Fibroblast of skin of back (primary cell): ENCODE measurements around the gene PSEN2.
A peak's percentile ranks its signal among the peaks of the same experiment; 100 is the strongest.
"Not testable (repeated sequence)": the region's sequence is repeated elsewhere in the genome, so short reads cannot be mapped to it uniquely, and the experiment has no call there.

Source experiments
- DNase-seq: peaks from one replicate; pipeline ENCODE4 v3.0.0-alpha.2; 2013

The PSEN2 gene

DNA sequence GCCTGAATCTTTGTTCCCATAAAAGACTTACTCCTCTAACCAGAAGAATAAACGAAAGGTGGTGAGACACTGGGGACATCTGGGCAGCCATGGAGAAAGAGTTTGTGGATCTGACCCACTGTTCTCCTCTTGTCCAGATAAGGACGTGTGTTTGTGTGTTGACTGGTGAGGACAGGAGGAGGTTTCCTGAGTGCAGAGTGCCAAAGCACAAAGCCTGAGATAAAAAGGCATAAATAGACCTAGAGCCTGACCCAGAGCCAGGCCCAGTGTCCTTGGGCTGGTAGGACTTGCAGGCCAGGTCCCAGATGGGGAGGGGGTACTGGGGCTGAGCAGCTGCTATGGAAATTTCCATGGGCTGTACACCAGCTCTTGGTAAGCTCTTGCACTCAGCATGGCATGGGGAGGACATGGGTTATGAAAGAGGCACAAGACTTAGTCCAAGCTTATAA, 50.1 kb downstream of the PSEN2 start:
- no peak for DNase-seq

DNA sequence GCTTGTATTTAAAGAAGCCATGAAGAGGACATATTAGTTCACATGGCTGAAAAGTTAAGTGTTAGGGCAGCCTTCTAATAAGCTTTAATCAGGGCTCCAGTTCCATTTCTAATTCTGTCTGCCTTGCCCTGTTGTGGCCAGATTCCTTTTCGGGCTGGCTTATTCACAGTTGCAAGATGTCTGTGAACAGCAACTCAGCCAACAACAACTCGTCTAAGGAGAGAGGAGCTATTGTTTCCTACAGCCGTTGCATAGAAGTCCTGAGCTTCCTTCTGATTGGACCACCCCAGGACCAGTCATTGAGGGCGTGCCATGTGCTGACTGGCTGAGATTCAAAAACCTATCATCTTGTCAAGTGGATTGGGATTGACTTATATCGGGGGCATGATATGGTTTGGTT, 51.1 kb downstream of the PSEN2 start:
- no peak for DNase-seq

GRCh38 chr1:226929260-226930111, 59.1 kb downstream of the PSEN2 start:
- DNase-seq = not testable (repeated sequence)

DNA sequence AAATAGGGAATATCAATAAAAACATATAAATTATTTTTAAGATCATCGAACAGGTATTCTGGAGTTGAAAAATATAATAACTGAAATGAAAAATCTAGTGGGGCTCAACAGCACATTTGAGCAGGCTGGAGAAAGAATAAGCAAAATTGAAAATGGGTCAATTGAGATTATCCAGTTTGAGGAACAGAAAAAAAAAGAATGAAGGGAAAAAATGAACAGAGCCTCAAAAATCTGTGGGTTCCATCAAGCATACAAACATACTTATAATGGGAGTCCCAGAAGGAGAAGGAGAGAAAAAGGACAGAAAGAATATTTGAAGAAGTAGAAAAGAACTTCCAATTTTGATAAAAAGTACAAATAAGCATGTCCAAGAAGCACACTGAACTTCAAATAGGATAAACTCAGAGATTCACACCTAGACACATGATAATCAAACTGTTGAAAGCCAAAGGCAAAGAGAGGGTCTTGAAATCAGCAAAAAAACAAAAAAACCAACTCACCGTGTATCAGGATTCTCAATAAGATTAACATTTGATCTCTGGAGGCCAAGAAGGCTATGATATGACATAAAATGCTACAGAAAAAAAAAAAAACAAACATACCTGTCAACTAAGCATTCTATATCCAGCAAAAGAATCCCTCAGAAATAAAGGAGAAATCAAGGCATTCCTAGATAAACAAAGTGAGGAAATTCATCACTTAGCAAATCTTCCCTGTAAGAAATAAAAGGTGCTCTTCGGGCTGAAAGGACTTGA, 64.2 kb downstream of the PSEN2 start:
- DNase-seq = no peak

DNA sequence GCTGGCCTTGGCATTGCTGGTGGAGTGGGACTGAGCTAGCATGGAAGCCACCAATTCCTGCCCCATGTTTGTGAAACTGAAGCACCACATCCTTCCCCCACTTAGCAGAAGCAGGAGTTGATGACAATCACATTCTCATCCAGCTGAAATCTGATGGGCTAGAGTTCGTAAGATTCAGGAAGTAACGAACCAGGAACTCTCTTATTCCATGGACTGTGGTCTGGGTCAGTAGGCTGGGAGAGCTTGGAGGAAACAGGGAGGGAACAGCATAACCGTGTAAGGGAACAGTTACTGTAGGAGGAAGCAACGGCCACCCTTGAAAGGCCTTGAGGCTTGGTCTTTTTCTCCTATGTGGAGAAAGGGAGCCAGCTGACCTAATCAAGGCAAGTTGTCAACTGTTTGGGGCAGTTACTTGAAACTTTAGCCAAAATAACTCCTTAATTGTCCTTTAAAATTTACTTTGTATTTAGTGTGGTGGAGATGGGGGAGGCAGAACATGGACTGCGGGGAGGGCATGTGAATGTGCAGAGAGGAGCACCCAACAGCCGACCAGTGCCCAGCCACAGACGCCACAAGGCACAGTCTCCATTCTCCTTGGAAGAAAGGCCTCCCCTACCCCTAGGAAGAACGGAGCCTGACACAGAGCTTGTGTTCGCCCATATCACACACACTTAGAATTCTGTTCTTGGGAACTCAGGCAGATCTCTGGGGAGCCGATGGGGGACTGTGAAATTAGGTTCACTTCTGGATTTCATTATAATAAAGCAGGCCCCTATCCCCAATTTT, 67.7 kb downstream of the PSEN2 start:
- no peak for DNase-seq

- DNase-seq = peak; percentile 24
These were observed 68.6 kb downstream of the PSEN2 start for GRCh38 chr1:226938903-226939437.

DNA sequence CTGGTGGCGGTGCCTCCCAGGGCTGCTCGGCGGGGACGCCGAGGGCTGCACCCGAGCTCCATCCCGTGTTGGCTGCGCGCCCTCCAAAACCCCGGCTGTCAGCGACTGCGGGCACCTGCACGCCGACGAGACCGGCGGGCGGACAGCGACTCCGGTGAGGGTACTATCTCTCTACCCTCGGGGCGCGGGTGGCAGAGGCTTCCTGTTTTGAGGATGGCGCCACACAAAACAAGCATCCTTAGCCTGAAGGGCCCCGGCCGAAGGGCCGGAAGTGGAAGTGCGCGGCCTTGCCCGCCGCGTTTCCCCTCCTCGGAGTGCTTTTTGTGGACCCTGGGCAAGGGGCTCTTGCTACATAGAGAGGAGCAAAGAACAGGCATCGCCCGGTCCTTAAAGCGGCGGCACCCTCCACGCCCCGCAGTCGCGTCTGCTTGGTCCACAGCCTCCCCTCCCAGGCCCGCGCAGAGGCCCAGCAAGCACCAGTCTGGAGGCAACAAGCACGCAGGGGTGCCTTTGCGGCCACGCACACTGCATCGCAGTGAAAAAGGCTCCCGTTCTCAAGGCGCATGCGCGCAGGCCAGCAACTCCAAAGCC, 69.1 kb downstream of the PSEN2 start:
- no peak for DNase-seq

DNA sequence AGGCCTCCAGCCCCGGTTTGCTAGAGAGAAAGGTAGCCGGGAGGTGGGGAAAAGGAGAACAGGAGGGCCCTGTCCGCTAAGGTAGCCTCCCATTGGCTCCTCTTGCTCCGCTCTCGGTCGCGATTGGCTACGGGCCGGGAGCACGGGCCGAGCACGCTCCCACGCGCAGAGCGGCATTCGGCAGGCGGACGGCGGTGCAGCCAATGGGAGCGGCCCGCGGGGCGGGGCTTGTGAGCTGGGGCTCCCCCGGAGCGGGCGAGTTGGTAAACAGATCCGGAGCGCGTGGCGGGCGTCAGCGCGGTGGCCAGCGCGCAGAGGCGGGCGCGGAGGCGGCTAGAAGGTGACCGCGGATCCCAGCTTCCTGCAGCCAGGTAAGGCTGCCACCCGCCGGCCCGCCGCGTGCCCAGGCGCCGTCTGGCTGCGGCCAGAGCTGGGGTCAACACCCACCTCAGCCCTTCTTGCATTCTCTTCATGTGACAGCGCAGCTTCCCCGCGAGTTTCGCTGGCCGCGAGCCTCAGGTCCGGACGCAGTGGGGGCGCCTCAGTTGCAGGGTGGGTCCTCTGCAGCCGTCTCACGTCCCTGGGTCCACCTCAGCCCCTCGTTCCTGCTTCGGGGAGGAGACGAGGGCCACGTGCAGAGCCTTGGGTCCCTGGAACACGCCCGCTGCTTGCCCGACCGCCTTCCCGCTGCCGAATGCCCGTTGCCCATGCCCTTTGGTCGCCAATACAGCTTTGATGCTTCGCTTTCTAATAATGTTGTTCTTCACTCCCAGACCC, 69.8 kb downstream of the PSEN2 start, which contains the start of gene COQ8A:
TSS of gene COQ8A (plus strand) at position 266 of the 777 bp plus-strand sequence. CDS start 21,092 bp downstream, outside the sequence.
- peak; percentile 100 for DNase-seq

DNA sequence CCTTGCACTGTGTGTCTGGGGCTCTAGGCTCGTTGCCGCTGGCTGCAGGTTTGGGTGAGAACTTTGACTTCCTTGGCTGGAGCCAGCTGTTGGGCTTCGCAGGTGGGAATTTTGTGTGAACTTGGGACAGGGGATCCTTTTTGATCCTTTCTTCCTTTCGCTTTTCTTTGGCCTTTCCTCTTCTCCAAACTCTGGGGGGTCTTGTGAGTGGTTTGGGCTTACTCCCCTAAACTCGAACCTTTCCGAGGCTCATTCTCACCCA, 70.3 kb downstream of the PSEN2 start:
- no peak for DNase-seq

DNA sequence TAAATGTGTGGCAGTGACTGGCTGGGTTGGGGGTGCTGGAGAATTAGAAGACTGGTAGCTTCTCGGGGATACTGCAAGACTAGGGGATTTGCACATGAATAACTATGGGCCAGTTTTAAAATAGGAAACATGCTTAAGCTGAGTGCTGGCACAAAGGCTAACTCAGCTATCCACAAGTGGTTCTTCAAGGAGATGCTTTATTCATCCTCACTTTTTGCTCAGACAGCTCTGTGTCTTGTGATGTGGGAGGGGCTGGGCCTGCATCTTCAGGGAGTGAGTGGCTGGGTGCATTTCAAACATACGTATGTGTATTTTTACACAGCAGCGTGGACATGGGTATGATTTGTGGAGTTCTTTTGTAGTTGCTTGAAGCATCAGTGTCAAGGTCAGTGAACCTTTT, 72.0 kb downstream of the PSEN2 start:
- no peak for DNase-seq

GRCh38 chr1:226943156-226943555, 72.7 kb downstream of the PSEN2 start:
- no peak for DNase-seq

DNA sequence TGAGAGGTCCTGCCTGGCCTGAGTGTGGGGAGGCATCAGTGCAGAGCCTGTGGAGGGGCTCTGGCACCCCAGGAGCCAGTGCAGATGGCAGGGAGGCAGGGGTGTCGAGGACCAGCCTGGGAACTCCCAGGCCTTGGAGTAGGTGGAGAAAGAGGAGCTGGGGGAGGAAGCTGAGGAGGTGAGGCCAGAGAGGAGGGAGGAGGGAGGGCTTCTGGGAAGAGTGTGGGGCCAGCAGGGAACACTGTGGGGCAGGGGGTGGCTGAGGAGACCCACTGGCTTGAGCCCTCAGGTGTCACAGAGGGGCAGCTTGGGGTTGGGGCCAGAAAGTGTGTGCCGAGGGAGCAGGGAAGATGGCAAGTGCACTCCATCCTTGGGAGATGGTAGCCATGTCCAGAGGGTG, 73.5 kb downstream of the PSEN2 start:
- no peak for DNase-seq

- no peak for DNase-seq
These were observed 74.9 kb downstream of the PSEN2 start for GRCh38 chr1:226945106-226945857.
